H1 (cell line): ENCODE results near the gene MACIR. TPM values are rescaled to one million over a fixed set of nuclear protein-coding genes. Genes with fewer than 3 reads are reported as not detected.

Experiments
- CTCF ChIA-PET: fragments of 300-600 bp; sonication (Branson Sonifier 250); formaldehyde crosslinking; loops from one replicate; lab custom pipeline; 2021; ENCODE audit not compliant: partially characterized antibody; lab: Charles Lee
- POLR2A ChIA-PET: fragments of 300-600 bp; sonication (Branson Sonifier 250); formaldehyde crosslinking; loops from one replicate; lab custom pipeline; 2021; ENCODE audit warnings: inconsistent platforms; ENCODE audit not compliant: partially characterized antibody; lab: Charles Lee
- DNase-seq, 2 experiments: peaks; one replicate each; pipeline versions ENCODE4 v3.0.0 to v3.0.0-alpha.2; 2010 to 2022; ENCODE audit warnings: low spot score in 2 of 2, low read depth in 1 of 2, mixed read lengths in 1 of 2
- FAIRE-seq: peaks from 2 replicates; lab custom pipeline; 2011; peaks lifted over from hg19 to GRCh38; lab: Jason Lieb, UNC
- H2AFZ ChIP-seq: 2 replicates; pipeline ENCODE4 v1.8.1; 2012; ENCODE audit warnings: low read length, inconsistent platforms
- H2AK5ac ChIP-seq: 2 replicates; pipeline ENCODE4 v1.6.1; 2013; ENCODE audit warnings: low read depth, low read length
- H2BK120ac ChIP-seq: replicated peaks from 2 replicates; pipeline ENCODE3; 2013; ENCODE audit warnings: low read depth, low read length, inconsistent platforms
- H2BK12ac ChIP-seq: 2 replicates; pipeline ENCODE4 v1.6.1; 2013; ENCODE audit warnings: low read depth, low read length
- H2BK15ac ChIP-seq: 2 replicates; pipeline ENCODE4 v1.6.1; 2013; ENCODE audit warnings: low read length
- H2BK20ac ChIP-seq: 2 replicates; pipeline ENCODE4 v1.6.1; 2013; ENCODE audit warnings: low read length
- H2BK5ac ChIP-seq: 2 replicates; pipeline ENCODE4 v1.6.1; 2013; ENCODE audit warnings: low read depth, low read length
- H3K14ac ChIP-seq: 2 replicates; pipeline ENCODE4 v1.6.1; 2013; ENCODE audit warnings: inconsistent platforms; ENCODE audit not compliant: insufficient read length
- H3K18ac ChIP-seq: 2 replicates; pipeline ENCODE4 v1.6.1; 2013; ENCODE audit warnings: low read length; ENCODE audit errors: extremely low read depth
- H3K23ac ChIP-seq: 2 replicates; pipeline ENCODE4 v1.6.1; 2013; ENCODE audit warnings: inconsistent platforms; ENCODE audit not compliant: insufficient read length
- H3K23me2 ChIP-seq: 2 replicates; pipeline ENCODE4 v1.6.1; 2013; ENCODE audit warnings: low read depth, low read length
- H3K27ac ChIP-seq: 2 replicates; pipeline ENCODE4 v1.6.1; 2011; ENCODE audit warnings: low read depth, low read length, inconsistent platforms
- H3K27me3 ChIP-seq, 4 experiments: replicated peaks in 1 of 4; 1 replicate in 1 of 4; 2 replicates in 3 of 4; pipeline versions ENCODE4 v1.6.1 to v1.8.1; 2011 to 2013; ENCODE audit warnings: low read length in 3 of 4, mild to moderate bottlenecking in 3 of 4, inconsistent platforms in 2 of 4, mixed read lengths in 2 of 4, moderate library complexity in 1 of 4; ENCODE audit not compliant: control insufficient read depth in 3 of 4, insufficient read depth in 3 of 4; ENCODE audit errors: extremely low read depth in 1 of 4
- H3K36me3 ChIP-seq, 4 experiments: 2 replicates each; pipeline versions ENCODE4 v1.6.1 to v1.8.1; 2011 to 2013; ENCODE audit warnings: mild to moderate bottlenecking in 4 of 4, low read length in 3 of 4, moderate library complexity in 2 of 4, control low read depth in 1 of 4, inconsistent platforms in 1 of 4; ENCODE audit not compliant: insufficient read depth in 4 of 4, control insufficient read depth in 2 of 4
- H3K4ac ChIP-seq: replicated peaks from 2 replicates; pipeline ENCODE3; 2013; ENCODE audit warnings: low read length, low read depth, mixed read lengths, inconsistent platforms; ENCODE audit not compliant: insufficient read length
- H3K4me1 ChIP-seq, 4 experiments: replicated peaks in 1 of 4; 1 replicate in 1 of 4; 2 replicates in 3 of 4; pipeline versions ENCODE4 v1.6.1 to v1.8.1; 2011 to 2013; ENCODE audit warnings: low read length in 3 of 4, inconsistent platforms in 2 of 4, mixed read lengths in 1 of 4; ENCODE audit not compliant: insufficient read depth in 4 of 4, control insufficient read depth in 3 of 4
- H3K4me2 ChIP-seq, 2 experiments: 2 replicates each; pipeline versions ENCODE4 v1.6.1 to v1.8.1; 2011 to 2013; ENCODE audit warnings: low read depth in 2 of 2, low read length in 2 of 2, control low read depth in 1 of 2, inconsistent platforms in 1 of 2, mild to moderate bottlenecking in 1 of 2; ENCODE audit not compliant: insufficient read depth in 1 of 2
- H3K4me3 ChIP-seq, 4 experiments: fragments of 200-600, 300-600 bp in 1 of 4; sonication (generic), shearing (Covaris generic), sonication (Bioruptor Twin) in 1 of 4; 2 replicates each; pipeline versions ENCODE4 v1.5.1 to v1.8.1; 2011 to 2016; ENCODE audit warnings: low read length in 4 of 4, low read depth in 3 of 4, control low read depth in 2 of 4, inconsistent platforms in 2 of 4, mild to moderate bottlenecking in 2 of 4, mixed read lengths in 1 of 4, moderate library complexity in 1 of 4; ENCODE audit not compliant: insufficient read depth in 2 of 4; ENCODE audit errors: extremely low read depth in 1 of 4
- H3K56ac ChIP-seq: replicated peaks from 2 replicates; pipeline ENCODE3; 2013; ENCODE audit warnings: low read depth, mild to moderate bottlenecking, mixed read lengths, low read length, inconsistent platforms; ENCODE audit not compliant: insufficient read length
- H3K79me1 ChIP-seq: 2 replicates; pipeline ENCODE4 v1.6.1; 2013; ENCODE audit warnings: low read depth, low read length, control low read depth
- H3K79me2 ChIP-seq, 2 experiments: 2 replicates each; pipeline versions ENCODE4 v1.6.1 to v1.8.1; 2012 to 2013; ENCODE audit warnings: low read length in 2 of 2, mild to moderate bottlenecking in 2 of 2, inconsistent platforms in 1 of 2; ENCODE audit not compliant: insufficient read depth in 2 of 2, control insufficient read depth in 1 of 2
- H3K9ac ChIP-seq, 4 experiments: replicated peaks in 1 of 4; 1 replicate in 1 of 4; 2 replicates in 3 of 4; pipeline versions ENCODE4 v1.6.1 to v1.8.1; 2011 to 2013; ENCODE audit warnings: low read depth in 3 of 4, low read length in 3 of 4, control low read depth in 2 of 4, mild to moderate bottlenecking in 2 of 4, moderate library complexity in 2 of 4, inconsistent platforms in 1 of 4; ENCODE audit errors: extremely low read depth in 1 of 4
- H3K9me3 ChIP-seq, 2 experiments: 2 replicates each; pipeline versions ENCODE4 v1.6.1 to v1.8.1; 2012 to 2013; ENCODE audit warnings: mild to moderate bottlenecking in 2 of 2, moderate library complexity in 2 of 2, control low read depth in 1 of 2, inconsistent platforms in 1 of 2, low read depth in 1 of 2, low read length in 1 of 2, mixed read lengths in 1 of 2; ENCODE audit not compliant: insufficient read depth in 2 of 2
- H4K20me1 ChIP-seq, 2 experiments: replicated peaks in 1 of 2; 2 replicates each; pipeline versions ENCODE3 to v1.8.1; 2011 to 2013; ENCODE audit warnings: inconsistent platforms in 2 of 2, low read length in 2 of 2, mild to moderate bottlenecking in 1 of 2; ENCODE audit not compliant: insufficient read depth in 2 of 2, control insufficient read depth in 1 of 2
- H4K5ac ChIP-seq: 2 replicates; pipeline ENCODE4 v1.6.1; 2013; ENCODE audit warnings: low read length, low read depth, mixed read lengths, inconsistent platforms; ENCODE audit not compliant: insufficient read length
- H4K8ac ChIP-seq: 2 replicates; pipeline ENCODE4 v1.8.0; 2013; ENCODE audit warnings: mild to moderate bottlenecking, moderate library complexity, low read length, inconsistent platforms; ENCODE audit not compliant: insufficient read depth; ENCODE audit errors: extremely low read depth
- H4K91ac ChIP-seq: replicated peaks from 2 replicates; pipeline ENCODE3; 2013; ENCODE audit warnings: low read length, mixed read lengths, inconsistent platforms; ENCODE audit not compliant: insufficient read length
- BACH1 ChIP-seq: IDR thresholded peaks from 2 replicates; pipeline ENCODE4 v1.6.1; 2012; ENCODE audit warnings: low read length, improper control_type of control experiment
- CBX5 ChIP-seq: fragments of 300-800, 300-1000 bp; sonication (generic); IDR thresholded peaks from 2 replicates; pipeline ENCODE4 v1.7.1; 2016; ENCODE audit warnings: antibody characterized with exemption, low read length, low read depth
- CBX8 ChIP-seq: fragments of 300-800, 300-1000 bp; sonication (generic); IDR thresholded peaks from 2 replicates; pipeline ENCODE4 v1.7.1; 2016; ENCODE audit warnings: low read depth, low read length, borderline replicate concordance
- CTBP2 ChIP-seq: IDR thresholded peaks from 2 replicates; pipeline ENCODE4 v1.7.0; 2011; ENCODE audit warnings: borderline replicate concordance, mild to moderate bottlenecking, moderate library complexity, mixed read lengths, low read length; ENCODE audit not compliant: insufficient read depth, insufficient read length
- EP300 ChIP-seq, 2 experiments: IDR thresholded peaks; 1 replicate in 1 of 2; 2 replicates in 1 of 2; pipeline ENCODE4 v1.6.1; 2011 to 2012; ENCODE audit warnings: low read depth in 2 of 2, low read length in 2 of 2, mild to moderate bottlenecking in 2 of 2, borderline replicate concordance in 1 of 2, inconsistent platforms in 1 of 2, moderate library complexity in 1 of 2
- JUND ChIP-seq: IDR thresholded peaks from 2 replicates; pipeline ENCODE4 v1.6.1; 2011; ENCODE audit warnings: mild to moderate bottlenecking, improper control_type of control experiment, low read length
- POLR2AphosphoS5 ChIP-seq: IDR thresholded peaks from 2 replicates; pipeline ENCODE4 v1.6.1; 2011; ENCODE audit warnings: low read depth, low read length
- RBBP5 ChIP-seq: IDR thresholded peaks from 2 replicates; pipeline ENCODE4 v1.7.1; 2012; ENCODE audit warnings: low read depth, mild to moderate bottlenecking, inconsistent platforms, low read length, moderate library complexity, borderline replicate concordance
- SP2 ChIP-seq: IDR thresholded peaks from 2 replicates; pipeline ENCODE4 v1.6.1; 2012; ENCODE audit warnings: mild to moderate bottlenecking, low read length, inconsistent platforms
- SRF ChIP-seq: IDR thresholded peaks from 2 replicates; pipeline ENCODE4 v1.6.1; 2011; ENCODE audit warnings: mild to moderate bottlenecking, low read depth, low read length, moderate library complexity
- YY1 ChIP-seq: IDR thresholded peaks from 2 replicates; pipeline ENCODE4 v1.6.1; 2011; ENCODE audit warnings: low read depth, mild to moderate bottlenecking, low read length
- WGBS, 2 experiments: shearing (Covaris generic) in 1 of 2; methylation state at CpG; one replicate each; pipeline versions ENCODE4 v1.1.6 to v1.1.7; 2013 to 2015; ENCODE audit warnings: low lambda C conversion rate in 2 of 2, mixed read lengths in 2 of 2, inconsistent platforms in 1 of 2, low coverage in 1 of 2, missing lambda C conversion rate in 1 of 2; ENCODE audit not compliant: insufficient replicate concordance in 2 of 2, insufficient coverage in 1 of 2, insufficient read length in 1 of 2; ENCODE audit errors: extremely low coverage in 1 of 2, missing lambda C conversion rate in 1 of 2; 5-methylcytosine and 5-hydroxymethylcytosine counted together
- polyA plus RNA-seq, 7 experiments: library from polyadenylated mRNA; depleted of rRNA in 3 of 7; stranded (reverse) in 5 of 7; unstranded in 2 of 7; fragments of >200 nt in 5 of 7; fragments of 200-250 nt in 2 of 7; gene quantifications; 1 replicate in 5 of 7; 2 replicates in 1 of 7; 4 replicates in 1 of 7; pipeline versions ENCODE4 v1.2.1 to v1.2.3, GENCODE V29; 2011 to 2013; ENCODE audit warnings: missing spikeins in 2 of 7, mixed read lengths in 2 of 7
- total RNA-seq: library from RNA; stranded (reverse); fragmentation: NEBNext Ultra II Directional; extraction: Animal tissue kit (Norgen Biotek cat#: 25700); gene quantifications from 2 replicates; pipeline ENCODE4 v1.2.1, GENCODE V29; 2021
- TF ChIP-seq, protein P1 (sequence below), 3 experiments: IDR thresholded peaks; 1 replicate in 2 of 3; 2 replicates in 1 of 3; pipeline versions ENCODE4 v1.5.1 to v1.6.1; 2011; ENCODE audit warnings: low read length in 3 of 3, mild to moderate bottlenecking in 3 of 3, inconsistent platforms in 2 of 3, low read depth in 1 of 3, moderate library complexity in 1 of 3; ENCODE audit not compliant: insufficient read depth in 1 of 3; ENCODE audit errors: control extremely low read depth in 1 of 3

Gene MACIR
- total and polyA plus RNA-seq, 2 of the 8 experiments (the other 6 are each of a cell fraction or from before 2014, with no cell fraction given), result 8.0 to 19.2 TPM

DNA sequence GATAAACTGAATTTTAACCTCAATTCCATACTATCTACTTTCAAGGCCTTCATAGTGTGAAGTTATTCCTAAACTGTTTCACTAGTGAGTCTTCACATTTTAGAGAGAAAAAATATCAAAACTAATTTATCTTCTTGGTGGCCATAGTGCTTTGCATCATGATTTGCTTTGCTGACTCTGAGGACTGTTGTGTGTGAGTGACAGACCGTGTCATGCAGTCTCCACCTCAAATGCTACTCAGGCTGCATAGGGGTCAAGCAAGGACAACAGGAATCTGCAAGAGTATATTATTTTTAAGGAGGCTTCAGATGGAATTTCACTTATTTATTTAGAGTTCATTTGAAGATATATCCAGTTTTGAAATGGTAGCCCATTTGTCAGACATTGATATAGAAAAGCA lies 34.5 kb downstream of the MACIR start:
- CTCF ChIA-PET, result no interaction called here
- Histone ChIP-seq H3K79me1 (no peaks in the 10 kb centered on the region), H2BK20ac (no peak overlapping the region), H3K4me2 (no peak overlapping the region), H3K23ac (no peak overlapping the region), H3K27me3 (no peaks in the 10 kb centered on the region), H3K9ac (no peak overlapping the region), H3K4me1 (peaks cover 0 to under 1% (median 0%) of the 10 kb centered on the region in 4 experiments; a peak in 1 of 7 replicates), H4K5ac (no peak overlapping the region), H4K8ac (no peak overlapping the region), H3K4me3 (no peak overlapping the region), H2BK120ac (no peak overlapping the region), H2AK5ac (no peak overlapping the region), H3K9me3 (no peaks in the 10 kb centered on the region), H2BK15ac (no peak overlapping the region), H2BK12ac (no peak overlapping the region), H3K23me2 (no peaks in the 10 kb centered on the region), H3K56ac (no peak overlapping the region), H3K27ac (no peak overlapping the region), H4K20me1 (no peaks in the 10 kb centered on the region), H3K79me2 (no peaks in the 10 kb centered on the region), H3K18ac (no peak overlapping the region), H4K91ac (no peak overlapping the region), H2AFZ (no peak overlapping the region), H3K36me3 (no peaks in the 10 kb centered on the region), H3K4ac (no peak overlapping the region), H3K14ac (no peak overlapping the region), H2BK5ac (no peak overlapping the region)
- WGBS, 2 experiments, result 96% methylated on average over 1 of the region's 1 CpG; no CpG with 5 or more reads in 1 of the 2 experiments
- DNase-seq (no peak), FAIRE-seq (no peak)
- POLR2A ChIA-PET, result no interaction called here
- no peak for TF ChIP-seq CBX5
- no peak for TF ChIP-seq SP2
- TF ChIP-seq POLR2AphosphoS5, result no peak
- TF ChIP-seq EP300 (IDR thresholded peaks at IDR 0.05; ENCODE audit: borderline replicate concordance in 1 of 2, low read depth in 2 of 2, low read length in 2 of 2), result no peak
- TF ChIP-seq RBBP5, result no peak
- TF ChIP-seq, protein P1, sequence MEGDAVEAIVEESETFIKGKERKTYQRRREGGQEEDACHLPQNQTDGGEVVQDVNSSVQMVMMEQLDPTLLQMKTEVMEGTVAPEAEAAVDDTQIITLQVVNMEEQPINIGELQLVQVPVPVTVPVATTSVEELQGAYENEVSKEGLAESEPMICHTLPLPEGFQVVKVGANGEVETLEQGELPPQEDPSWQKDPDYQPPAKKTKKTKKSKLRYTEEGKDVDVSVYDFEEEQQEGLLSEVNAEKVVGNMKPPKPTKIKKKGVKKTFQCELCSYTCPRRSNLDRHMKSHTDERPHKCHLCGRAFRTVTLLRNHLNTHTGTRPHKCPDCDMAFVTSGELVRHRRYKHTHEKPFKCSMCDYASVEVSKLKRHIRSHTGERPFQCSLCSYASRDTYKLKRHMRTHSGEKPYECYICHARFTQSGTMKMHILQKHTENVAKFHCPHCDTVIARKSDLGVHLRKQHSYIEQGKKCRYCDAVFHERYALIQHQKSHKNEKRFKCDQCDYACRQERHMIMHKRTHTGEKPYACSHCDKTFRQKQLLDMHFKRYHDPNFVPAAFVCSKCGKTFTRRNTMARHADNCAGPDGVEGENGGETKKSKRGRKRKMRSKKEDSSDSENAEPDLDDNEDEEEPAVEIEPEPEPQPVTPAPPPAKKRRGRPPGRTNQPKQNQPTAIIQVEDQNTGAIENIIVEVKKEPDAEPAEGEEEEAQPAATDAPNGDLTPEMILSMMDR (IDR thresholded peaks at IDR 0.05; ENCODE audit: control extremely low read depth in 1 of 3, insufficient read depth in 1 of 3, low read depth in 1 of 3, low read length in 3 of 3), result no peak
- TF ChIP-seq CBX8, result no peak
- TF ChIP-seq BACH1, result no peak
- TF ChIP-seq SRF, result no peak
- no peak for TF ChIP-seq YY1
- no peak for TF ChIP-seq JUND
- no peak for TF ChIP-seq CTBP2
